GM12891 (cell line): ENCODE data around the gene TFIP11.

Experiments
- PAX5 ChIP-seq: IDR thresholded peaks from 2 replicates; pipeline ENCODE4 v1.6.1; 2011; ENCODE audit warnings: low read length, moderate library complexity, mild to moderate bottlenecking; ENCODE audit not compliant: insufficient read depth, severe bottlenecking
- POLR2A ChIP-seq: IDR thresholded peaks from 2 replicates; pipeline ENCODE4 v1.6.1; 2011; ENCODE audit warnings: low read depth, low read length, control low read depth
- POLR2AphosphoS5 ChIP-seq: IDR thresholded peaks from 2 replicates; pipeline ENCODE4 v1.6.1; 2011; ENCODE audit warnings: low read depth, low read length, control low read depth
- POU2F2 ChIP-seq: IDR thresholded peaks from 2 replicates; pipeline ENCODE4 v1.6.1; 2011; ENCODE audit warnings: low read depth, mild to moderate bottlenecking, control low read depth, low read length, moderate library complexity
- SPI1 ChIP-seq: IDR thresholded peaks from 2 replicates; pipeline ENCODE4 v1.6.1; 2011; ENCODE audit warnings: low read depth, low read length, control low read depth
- TAF1 ChIP-seq: IDR thresholded peaks from 2 replicates; pipeline ENCODE4 v1.6.1; 2011; ENCODE audit warnings: low read depth, low read length, control low read depth

- TF ChIP-seq TAF1 (no peak), POLR2A (no peak), POLR2AphosphoS5 (no peak), SPI1 (no peak), PAX5 (no peak), POU2F2 (no peak)
Measured at GRCh38 chr22:26474682-26475081, 37.6 kb downstream of the TFIP11 start.
